Neural progenitor cell (in vitro differentiated cells): ENCODE data around the gene SMARCD3. TPM values are rescaled to one million over a fixed set of nuclear protein-coding genes. Genes with fewer than 3 reads are reported as not detected.

Experiments
- DNase-seq: peaks from one replicate; pipeline ENCODE4 v3.0.0-alpha.2; 2016; ENCODE audit warnings: low spot score
- H2AFZ ChIP-seq: fragments of 200-600 bp; sonication (generic); replicated peaks from 2 replicates; pipeline ENCODE4 v1.6.1; 2016; ENCODE audit warnings: antibody characterized with exemption
- H3F3A ChIP-seq: fragments of 200-600 bp; sonication (generic); 2 replicates; pipeline ENCODE4 v1.6.1; 2016; ENCODE audit warnings: antibody characterized with exemption, low read depth
- H3K27ac ChIP-seq: fragments of 200-600 bp; sonication (generic); 2 replicates; pipeline ENCODE4 v1.5.1; 2016; ENCODE audit warnings: mild to moderate bottlenecking
- H3K27me3 ChIP-seq: fragments of 200-600 bp; sonication (generic); 2 replicates; pipeline ENCODE4 v1.6.1; 2016; ENCODE audit warnings: mild to moderate bottlenecking, moderate library complexity
- H3K36me3 ChIP-seq: fragments of 200-600 bp; sonication (generic); 2 replicates; pipeline ENCODE4 v1.5.1; 2016
- H3K4me1 ChIP-seq: fragments of 200-600 bp; sonication (generic); 2 replicates; pipeline ENCODE4 v1.6.1; 2016; ENCODE audit warnings: mixed run types
- H3K4me2 ChIP-seq: fragments of 200-600 bp; sonication (generic); 2 replicates; pipeline ENCODE4 v1.6.1; 2016
- H3K4me3 ChIP-seq: fragments of 200-600 bp; sonication (generic); 2 replicates; pipeline ENCODE4 v1.5.1; 2016
- H3K79me2 ChIP-seq: fragments of 200-600 bp; sonication (generic); 2 replicates; pipeline ENCODE4 v1.6.1; 2016; ENCODE audit warnings: low read depth
- H3K9ac ChIP-seq: fragments of 200-600 bp; sonication (generic); 2 replicates; pipeline ENCODE4 v1.6.1; 2016
- H3K9me3 ChIP-seq: fragments of 200-600 bp; sonication (generic); 2 replicates; pipeline ENCODE4 v1.5.1; 2016; ENCODE audit warnings: low read depth
- H4K20me1 ChIP-seq: fragments of 200-600 bp; sonication (generic); 2 replicates; pipeline ENCODE4 v1.6.1; 2016; ENCODE audit warnings: low read depth
- H3K27ac Mint-ChIP-seq: 3 replicates; pipeline ENCODE4 v1.8.0; 2021; ENCODE audit warnings: mixed read lengths
- H3K27me3 Mint-ChIP-seq: 2 replicates; pipeline ENCODE4 v1.8.0; 2022; ENCODE audit warnings: low read depth, mild to moderate bottlenecking, inconsistent platforms, moderate library complexity, mixed read lengths; ENCODE audit not compliant: insufficient read depth
- H3K36me3 Mint-ChIP-seq: 3 replicates; pipeline ENCODE4 v1.8.0; 2021; ENCODE audit warnings: mixed read lengths
- H3K4me1 Mint-ChIP-seq: 3 replicates; pipeline ENCODE4 v1.8.0; 2021; ENCODE audit warnings: mixed read lengths
- H3K4me3 Mint-ChIP-seq: 3 replicates; pipeline ENCODE4 v1.8.0; 2021; ENCODE audit warnings: mild to moderate bottlenecking, moderate library complexity, mixed read lengths
- H3K9me3 Mint-ChIP-seq: 3 replicates; pipeline ENCODE4 v1.8.0; 2020; ENCODE audit warnings: mixed read lengths
- EZH2 ChIP-seq: fragments of 200-600 bp; sonication (generic); IDR thresholded peaks from 2 replicates; pipeline ENCODE4 v1.6.1; 2017; ENCODE audit warnings: antibody characterized with exemption, mild to moderate bottlenecking, moderate library complexity
- EZH2phosphoT487 ChIP-seq: fragments of 200-600 bp; sonication (generic); IDR thresholded peaks from 2 replicates; pipeline ENCODE4 v1.6.1; 2017; ENCODE audit warnings: antibody characterized with exemption
- total RNA-seq: library from RNA; depleted of rRNA; stranded (reverse); fragments of >200 nt; gene quantifications from 2 replicates; pipeline ENCODE4 v1.2.3, GENCODE V29; 2015; ENCODE audit warnings: low replicate concordance
- TF ChIP-seq, protein P1 (sequence below): fragments of 200-600 bp; sonication (generic); IDR thresholded peaks from 2 replicates; pipeline ENCODE4 v1.5.1; 2017; ENCODE audit warnings: antibody characterized with exemption, mild to moderate bottlenecking

SMARCD3 gene
- total RNA-seq, 1 donor from 2014 or later, result 11.0 TPM

DNA sequence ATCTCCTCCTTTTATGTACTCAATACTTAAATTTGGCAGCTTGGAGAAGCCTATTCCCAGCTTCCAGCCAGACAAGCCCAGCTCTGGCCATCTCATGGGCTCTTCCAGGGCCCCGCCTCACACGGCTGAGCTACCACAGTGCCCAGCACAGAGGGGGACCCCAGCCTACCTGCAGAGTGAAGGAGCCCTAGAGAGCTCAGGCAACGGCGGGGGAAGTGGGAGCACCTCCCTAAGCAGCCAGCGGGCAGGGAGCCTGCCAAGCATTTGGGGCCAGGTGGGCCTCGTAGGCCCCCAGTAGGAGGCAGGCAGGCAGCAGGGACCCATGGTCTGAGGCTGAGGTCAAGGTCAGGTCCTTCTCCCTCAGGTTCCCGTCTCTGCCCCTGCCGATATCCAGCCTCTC is 29.1 kb upstream of the SMARCD3 start:
- no peaks in the 10 kb centered on the region for H3K36me3 ChIP-seq
- H3K27ac Mint-ChIP-seq, result no peak overlapping the region
- peak overlapping the region; percentile 98 for H2AFZ ChIP-seq
- TF ChIP-seq EZH2, result no peak
- TF ChIP-seq, protein P1, sequence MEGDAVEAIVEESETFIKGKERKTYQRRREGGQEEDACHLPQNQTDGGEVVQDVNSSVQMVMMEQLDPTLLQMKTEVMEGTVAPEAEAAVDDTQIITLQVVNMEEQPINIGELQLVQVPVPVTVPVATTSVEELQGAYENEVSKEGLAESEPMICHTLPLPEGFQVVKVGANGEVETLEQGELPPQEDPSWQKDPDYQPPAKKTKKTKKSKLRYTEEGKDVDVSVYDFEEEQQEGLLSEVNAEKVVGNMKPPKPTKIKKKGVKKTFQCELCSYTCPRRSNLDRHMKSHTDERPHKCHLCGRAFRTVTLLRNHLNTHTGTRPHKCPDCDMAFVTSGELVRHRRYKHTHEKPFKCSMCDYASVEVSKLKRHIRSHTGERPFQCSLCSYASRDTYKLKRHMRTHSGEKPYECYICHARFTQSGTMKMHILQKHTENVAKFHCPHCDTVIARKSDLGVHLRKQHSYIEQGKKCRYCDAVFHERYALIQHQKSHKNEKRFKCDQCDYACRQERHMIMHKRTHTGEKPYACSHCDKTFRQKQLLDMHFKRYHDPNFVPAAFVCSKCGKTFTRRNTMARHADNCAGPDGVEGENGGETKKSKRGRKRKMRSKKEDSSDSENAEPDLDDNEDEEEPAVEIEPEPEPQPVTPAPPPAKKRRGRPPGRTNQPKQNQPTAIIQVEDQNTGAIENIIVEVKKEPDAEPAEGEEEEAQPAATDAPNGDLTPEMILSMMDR, result no peak
- no peak for TF ChIP-seq EZH2phosphoT487
- H3K4me2 ChIP-seq, result no peak overlapping the region
- peaks cover 6% of the 10 kb centered on the region for H3K27me3 Mint-ChIP-seq
- H3K4me1 ChIP-seq, result no peaks in the 10 kb centered on the region
- peaks cover 30% of the 10 kb centered on the region for H3K4me1 Mint-ChIP-seq
- H3K9ac ChIP-seq, result no peak overlapping the region
- H3K9me3 Mint-ChIP-seq, result no peaks in the 10 kb centered on the region
- H3K9me3 ChIP-seq, result no peaks in the 10 kb centered on the region
- no peak overlapping the region for H3K27ac ChIP-seq
- H4K20me1 ChIP-seq, result no peaks in the 10 kb centered on the region
- H3K36me3 Mint-ChIP-seq, result no peaks in the 10 kb centered on the region
- no peaks in the 10 kb centered on the region for H3F3A ChIP-seq
- peaks cover 35% of the 10 kb centered on the region for H3K27me3 ChIP-seq
- H3K4me3 ChIP-seq, result no peak overlapping the region
- peak overlapping the region; percentile 78 for H3K4me3 Mint-ChIP-seq
- no peaks in the 10 kb centered on the region for H3K79me2 ChIP-seq
- DNase-seq, result no peak

DNA sequence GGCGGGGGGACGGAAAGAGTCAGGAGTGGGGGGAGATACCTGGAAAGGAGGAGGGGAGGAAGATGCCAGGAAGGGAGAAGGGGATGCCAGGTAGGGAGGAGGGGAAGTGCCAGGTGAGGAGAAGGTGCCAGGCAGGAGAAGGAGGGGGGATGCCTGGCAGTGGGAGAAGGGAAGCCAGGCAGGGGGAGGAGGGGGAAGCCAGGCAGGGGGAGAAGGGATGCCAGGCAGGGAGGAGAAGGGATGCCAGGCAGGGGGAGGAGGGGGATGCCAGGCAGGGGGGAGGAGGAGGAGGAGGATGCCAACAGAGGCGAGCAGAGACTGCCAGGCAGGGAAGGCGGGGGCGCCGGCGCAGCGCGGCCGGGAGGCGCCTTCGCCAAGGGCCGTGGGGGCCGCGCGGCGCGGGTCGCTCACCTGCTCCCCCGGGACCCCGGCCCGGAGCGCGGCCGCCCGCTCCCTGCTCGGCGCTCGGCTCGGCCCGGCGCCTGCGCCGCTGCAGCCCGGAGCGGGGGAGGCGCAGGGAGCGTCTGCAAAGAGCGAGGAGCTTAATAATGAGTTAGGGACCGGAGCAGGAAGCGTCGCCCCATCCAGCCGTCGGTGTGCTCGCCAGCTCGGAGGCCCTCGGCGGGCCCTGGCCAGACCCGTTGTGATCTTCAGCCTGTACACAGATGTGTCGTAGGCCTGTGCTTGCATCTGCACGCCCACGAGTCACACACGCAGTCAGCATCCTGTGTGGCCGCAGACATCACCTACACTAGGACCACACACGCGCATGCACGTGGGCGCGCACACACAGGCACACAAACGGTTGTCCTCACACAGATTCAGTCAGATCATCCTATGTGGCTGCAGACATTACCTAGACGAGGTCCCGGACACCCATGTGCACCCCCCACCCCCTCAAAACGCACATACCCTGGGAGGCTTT is 28.4 kb upstream of the SMARCD3 start:
- H3K4me3 Mint-ChIP-seq, result peak overlapping the region; percentile 78
- peak overlapping the region; percentile 98 for H2AFZ ChIP-seq
- H3F3A ChIP-seq, result no peaks in the 10 kb centered on the region
- no peaks in the 10 kb centered on the region for H3K9me3 ChIP-seq
- H3K9me3 Mint-ChIP-seq, result no peaks in the 10 kb centered on the region
- H3K4me2 ChIP-seq, result peak overlapping the region; percentile 73
- H4K20me1 ChIP-seq, result no peaks in the 10 kb centered on the region
- no peaks in the 10 kb centered on the region for H3K79me2 ChIP-seq
- TF ChIP-seq, protein P1, result no peak
- TF ChIP-seq EZH2 (no peak), EZH2phosphoT487 (no peak)
- H3K27ac Mint-ChIP-seq, result no peak overlapping the region
- no peaks in the 10 kb centered on the region for H3K36me3 ChIP-seq
- H3K4me1 Mint-ChIP-seq, result peaks cover 29% of the 10 kb centered on the region
- no peaks in the 10 kb centered on the region for H3K4me1 ChIP-seq
- H3K9ac ChIP-seq, result no peak overlapping the region
- no peak overlapping the region for H3K27ac ChIP-seq
- peak; percentile 85 for DNase-seq
- peaks cover 6% of the 10 kb centered on the region for H3K27me3 Mint-ChIP-seq
- peaks cover 35% of the 10 kb centered on the region for H3K27me3 ChIP-seq
- H3K36me3 Mint-ChIP-seq, result no peaks in the 10 kb centered on the region
- H3K4me3 ChIP-seq, result peak overlapping the region; percentile 38

DNA sequence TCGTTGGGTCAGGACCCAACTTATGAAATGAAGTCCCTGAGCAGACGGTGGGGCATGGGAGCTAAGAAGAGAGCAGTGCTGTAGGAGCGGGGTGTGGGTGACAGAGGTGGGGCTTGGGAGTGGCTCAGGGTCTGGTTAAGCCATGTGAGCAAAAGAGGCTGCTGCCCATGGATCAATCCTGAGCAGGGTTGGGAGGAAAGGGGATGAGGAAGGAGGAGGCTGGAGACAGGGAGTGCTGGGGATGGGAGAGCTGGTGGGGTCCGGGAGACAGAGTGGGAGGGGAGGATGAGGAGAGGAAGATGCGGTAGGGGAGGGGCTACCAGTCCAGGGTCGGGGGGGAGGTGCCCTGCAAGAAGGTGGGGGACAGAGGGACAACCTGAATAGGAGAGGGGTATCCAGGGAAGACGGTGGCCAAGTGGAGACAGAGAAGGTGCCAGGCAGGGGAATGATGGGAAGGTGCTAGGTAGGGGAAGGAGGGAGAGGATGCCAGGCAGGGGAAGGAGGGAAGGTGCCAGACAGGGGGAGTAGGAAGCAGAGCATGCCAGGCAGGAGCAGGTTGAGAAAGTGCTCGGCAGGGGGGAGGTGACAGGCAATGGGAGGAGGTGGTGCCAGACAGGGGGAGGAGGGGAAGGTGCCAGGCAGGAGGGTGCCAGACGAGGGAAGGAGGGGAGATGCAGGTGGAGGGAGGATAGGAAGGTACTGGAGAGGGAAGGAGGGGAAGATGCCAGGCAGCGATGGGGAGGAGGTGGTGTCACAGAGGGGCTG is 27.5 kb upstream of the SMARCD3 start:
- Histone ChIP-seq H3K4me1 (no peaks in the 10 kb centered on the region), H2AFZ (no peak overlapping the region), H3K9me3 (no peaks in the 10 kb centered on the region), H3K36me3 (no peaks in the 10 kb centered on the region), H3K9ac (no peak overlapping the region), H4K20me1 (no peaks in the 10 kb centered on the region), H3K79me2 (no peaks in the 10 kb centered on the region), H3K27ac (no peak overlapping the region), H3K4me3 (peak overlapping the region; percentile 38), H3F3A (no peaks in the 10 kb centered on the region), H3K4me2 (peak overlapping the region; percentile 73), H3K27me3 (peaks cover 35% of the 10 kb centered on the region)
- H3K4me3 Mint-ChIP-seq, result peak overlapping the region; percentile 64
- H3K9me3 Mint-ChIP-seq, result no peaks in the 10 kb centered on the region
- peaks cover 6% of the 10 kb centered on the region for H3K27me3 Mint-ChIP-seq
- TF ChIP-seq, protein P1, result no peak
- TF ChIP-seq EZH2phosphoT487 (no peak), EZH2 (no peak)
- no peak for DNase-seq
- H3K4me1 Mint-ChIP-seq, result peaks cover 22% of the 10 kb centered on the region
- H3K27ac Mint-ChIP-seq, result no peak overlapping the region
- H3K36me3 Mint-ChIP-seq, result no peaks in the 10 kb centered on the region
